Skeletal muscle tissue (tissue), 4 donors: Measurements from ENCODE around the gene PRDM16. TPM values are rescaled to one million over a fixed set of nuclear protein-coding genes. Genes with fewer than 3 reads are reported as not detected.

ENCODE experiments used
- H3K27ac ChIP-seq: one replicate; pipeline ENCODE4 v1.7.0; 2013; ENCODE audit warnings: mild to moderate bottlenecking, low read depth, low read length, inconsistent platforms
- H3K27me3 ChIP-seq, 3 donors: one replicate each; pipeline ENCODE4 v1.7.0; 2013; ENCODE audit warnings: low read length in 3 of 3; ENCODE audit not compliant: control insufficient read depth in 3 of 3, insufficient read depth in 3 of 3
- H3K36me3 ChIP-seq, 3 donors: one replicate each; pipeline ENCODE4 v1.7.0; 2013; ENCODE audit warnings: low read length in 3 of 3; ENCODE audit not compliant: control insufficient read depth in 3 of 3, insufficient read depth in 3 of 3
- H3K4me1 ChIP-seq, 3 donors: one replicate each; pipeline ENCODE4 v1.7.0; 2013; ENCODE audit warnings: low read length in 3 of 3, mild to moderate bottlenecking in 3 of 3; ENCODE audit not compliant: control insufficient read depth in 3 of 3, insufficient read depth in 3 of 3
- H3K4me3 ChIP-seq, 3 donors: one replicate each; pipeline ENCODE4 v1.7.0; 2013; ENCODE audit warnings: low read length in 3 of 3
- H3K9ac ChIP-seq, 3 donors: one replicate each; pipeline ENCODE4 v1.7.0; 2013; ENCODE audit warnings: low read length in 3 of 3, mild to moderate bottlenecking in 3 of 3, moderate library complexity in 2 of 3, low read depth in 1 of 3
- H3K9me3 ChIP-seq, 3 donors: one replicate each; pipeline ENCODE4 v1.7.0; 2013; ENCODE audit warnings: low read length in 3 of 3; ENCODE audit not compliant: control insufficient read depth in 3 of 3
- total RNA-seq: library from RNA; depleted of rRNA; stranded (reverse); fragments of >200 nt; gene quantifications from one replicate; pipeline ENCODE4 v1.2.3, GENCODE V29; 2014
- donor health status: Osteomylitis.

Gene PRDM16
- total RNA-seq, 1 donor from 2014 or later, result 4.7 TPM

- no peaks in the 10 kb centered on the region for H3K9me3 ChIP-seq
- H3K4me3 ChIP-seq, result no peak overlapping the region
- H3K4me1 ChIP-seq, result peaks cover 4 to 7% (median 5%) of the 10 kb centered on the region in 3 donors
- H3K27me3 ChIP-seq, result peaks cover 2 to 19% (median 11%) of the 10 kb centered on the region in 3 donors
- no peaks in the 10 kb centered on the region for H3K36me3 ChIP-seq
- H3K9ac ChIP-seq, result no peak overlapping the region
- no peak overlapping the region for H3K27ac ChIP-seq
These were observed 333.4 kb downstream of the PRDM16 start for GRCh38 chr1:3402258-3403010.

- Histone ChIP-seq H3K4me1 (peaks cover 4 to 7% (median 5%) of the 10 kb centered on the region in 3 donors), H3K27ac (no peak overlapping the region), H3K9me3 (no peaks in the 10 kb centered on the region), H3K9ac (no peak overlapping the region), H3K27me3 (peaks cover 0 to 22% (median 8%) of the 10 kb centered on the region in 3 donors), H3K4me3 (no peak overlapping the region), H3K36me3 (no peaks in the 10 kb centered on the region)
These were observed 334.0 kb downstream of the PRDM16 start for GRCh38 chr1:3403011-3403345.

GRCh38 chr1:3403388-3404231 is 334.6 kb downstream of the PRDM16 start:
- Histone ChIP-seq H3K4me1 (peaks cover 4 to 7% (median 5%) of the 10 kb centered on the region in 3 donors), H3K27ac (no peak overlapping the region), H3K27me3 (peaks cover 0 to 22% (median 13%) of the 10 kb centered on the region in 3 donors), H3K36me3 (no peaks in the 10 kb centered on the region), H3K9me3 (no peaks in the 10 kb centered on the region), H3K4me3 (no peak overlapping the region), H3K9ac (no peak overlapping the region)

GRCh38 chr1:3404301-3404700 is 335.3 kb downstream of the PRDM16 start:
- Histone ChIP-seq H3K9me3 (no peaks in the 10 kb centered on the region), H3K4me3 (no peak overlapping the region), H3K36me3 (no peaks in the 10 kb centered on the region), H3K9ac (no peak overlapping the region), H3K27ac (no peak overlapping the region), H3K27me3 (peaks cover 0 to 28% (median 13%) of the 10 kb centered on the region in 3 donors), H3K4me1 (peaks cover 4 to 7% (median 5%) of the 10 kb centered on the region in 3 donors)

- no peak overlapping the region for H3K27ac ChIP-seq
- H3K4me3 ChIP-seq, result no peak overlapping the region
- H3K4me1 ChIP-seq, result peaks cover 5 to 11% (median 9%) of the 10 kb centered on the region in 3 donors
- no peaks in the 10 kb centered on the region for H3K9me3 ChIP-seq
- H3K9ac ChIP-seq, result no peak overlapping the region
- peaks cover 0 to 31% (median 13%) of the 10 kb centered on the region in 3 donors for H3K27me3 ChIP-seq
- H3K36me3 ChIP-seq, result no peaks in the 10 kb centered on the region
These were observed 335.8 kb downstream of the PRDM16 start for GRCh38 chr1:3404801-3405200.

- Histone ChIP-seq H3K4me3 (no peak overlapping the region), H3K36me3 (no peaks in the 10 kb centered on the region), H3K9me3 (no peaks in the 10 kb centered on the region), H3K27me3 (peaks cover 6 to 31% (median 13%) of the 10 kb centered on the region in 3 donors), H3K4me1 (peaks cover 8 to 14% (median 14%) of the 10 kb centered on the region in 3 donors), H3K27ac (no peak overlapping the region), H3K9ac (no peak overlapping the region)
These were observed 336.5 kb downstream of the PRDM16 start for GRCh38 chr1:3405491-3405890.

GRCh38 chr1:3405974-3406867 is 337.2 kb downstream of the PRDM16 start:
- H3K27me3 ChIP-seq, result peaks cover 13 to 31% (median 21%) of the 10 kb centered on the region in 3 donors
- no peaks in the 10 kb centered on the region for H3K36me3 ChIP-seq
- H3K27ac ChIP-seq, result no peak overlapping the region
- H3K9me3 ChIP-seq, result no peaks in the 10 kb centered on the region
- peaks cover 9 to 17% (median 14%) of the 10 kb centered on the region in 3 donors for H3K4me1 ChIP-seq
- H3K4me3 ChIP-seq, result no peak overlapping the region
- H3K9ac ChIP-seq, result no peak overlapping the region

GRCh38 chr1:3407021-3407420 is 338.0 kb downstream of the PRDM16 start:
- Histone ChIP-seq H3K4me3 (no peak overlapping the region), H3K9ac (no peak overlapping the region), H3K9me3 (no peaks in the 10 kb centered on the region), H3K27me3 (peaks cover 15 to 38% (median 24%) of the 10 kb centered on the region in 3 donors), H3K27ac (no peak overlapping the region), H3K4me1 (peaks cover 9 to 17% (median 14%) of the 10 kb centered on the region in 3 donors), H3K36me3 (no peaks in the 10 kb centered on the region)

- H3K4me3 ChIP-seq, result no peak overlapping the region
- H3K9ac ChIP-seq, result no peak overlapping the region
- H3K9me3 ChIP-seq, result no peaks in the 10 kb centered on the region
- H3K36me3 ChIP-seq, result no peaks in the 10 kb centered on the region
- no peak overlapping the region for H3K27ac ChIP-seq
- H3K4me1 ChIP-seq, result peaks cover 4 to 12% (median 11%) of the 10 kb centered on the region in 3 donors
- H3K27me3 ChIP-seq, result peaks cover 15 to 35% (median 32%) of the 10 kb centered on the region in 3 donors
These were observed 339.8 kb downstream of the PRDM16 start for GRCh38 chr1:3408751-3409266.
